Measurements from ENCODE around the gene TAF4.

DNA sequence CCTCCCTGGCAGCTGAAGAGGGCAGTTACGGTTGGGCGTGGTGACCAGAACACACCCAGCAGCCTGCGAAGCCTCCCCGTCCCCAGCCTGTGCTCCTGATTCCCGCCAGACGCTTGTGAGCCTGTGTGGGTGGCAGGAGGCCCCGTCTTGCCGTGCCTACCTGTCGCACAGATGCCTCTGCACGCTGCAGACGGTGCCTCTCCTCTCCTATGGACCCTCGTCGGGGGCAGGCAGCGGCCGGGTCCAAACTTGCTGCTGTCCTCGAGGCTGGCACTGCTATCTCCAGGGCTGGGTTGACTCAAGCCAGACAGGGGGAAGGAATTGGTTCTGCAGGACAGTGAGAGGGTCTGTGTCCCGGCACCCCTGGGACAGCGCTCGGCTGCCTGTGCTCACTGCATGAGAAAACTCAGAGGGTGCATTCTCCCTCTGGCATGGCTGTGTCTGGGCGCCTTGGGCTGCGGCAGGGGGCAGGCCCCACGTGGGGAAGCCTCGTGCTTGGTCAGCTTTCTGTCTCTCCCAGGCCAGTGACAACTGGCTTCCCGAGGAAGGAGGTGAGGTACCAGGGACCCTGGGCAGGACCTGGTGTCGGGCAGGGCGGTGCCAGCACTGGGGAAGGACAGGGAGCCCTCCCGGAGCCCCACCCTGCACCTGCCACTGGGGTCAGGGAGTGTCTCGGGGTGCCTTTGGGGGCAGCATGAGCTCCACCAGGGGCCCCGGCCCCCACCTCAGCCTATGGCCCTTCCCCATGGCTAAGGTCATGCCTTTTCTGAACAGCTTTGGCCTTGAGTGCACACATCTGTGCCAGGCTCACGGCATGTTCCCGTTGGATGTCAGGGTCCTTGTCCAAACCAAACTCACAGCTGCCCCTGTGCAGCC, 127.5 kb downstream of the TAF4 start:
- TF ChIP-seq ZC3H10 (CRISPR knock-in tag; IDR thresholded peaks at IDR 0.05) (no peak), GLIS3 (CRISPR knock-in tag; IDR thresholded peaks at IDR 0.05) (no peak), ARNTL (CRISPR knock-in tag; IDR thresholded peaks at IDR 0.05; ENCODE audit: borderline replicate concordance, low read depth) (no peak), TSHZ2 (CRISPR knock-in tag; IDR thresholded peaks at IDR 0.05) (no peak), ISL1 (CRISPR knock-in tag; IDR thresholded peaks at IDR 0.05) (no peak), RARB (CRISPR knock-in tag; IDR thresholded peaks at IDR 0.05) (no peak), ZFP30 (CRISPR knock-in tag; IDR thresholded peaks at IDR 0.05) (no peak), OSR1 (CRISPR knock-in tag; IDR thresholded peaks at IDR 0.05) (no peak), TOX (CRISPR knock-in tag; IDR thresholded peaks at IDR 0.05; ENCODE audit: borderline replicate concordance) (no peak), CSDC2 (CRISPR knock-in tag; IDR thresholded peaks at IDR 0.05) (no peak)
